Activated CD8-positive, alpha-beta memory T cell treated with anti-CD3 and anti-CD28 coated beads, Interleukin-2, amount 50 U/mL, for 48 hours (primary cell): Measurements from ENCODE around the gene TRAPPC12.

Experiments used
- DNase-seq: peaks from one replicate; pipeline ENCODE4 v3.0.0-alpha.2; 2020

The TRAPPC12 gene

GRCh38 chr2:3457524-3458395 is 78.3 kb downstream of the TRAPPC12 start:
- DNase-seq: peak; percentile 40

GRCh38 chr2:3458396-3459184 is 79.1 kb downstream of the TRAPPC12 start:
- DNase-seq: no peak

DNA sequence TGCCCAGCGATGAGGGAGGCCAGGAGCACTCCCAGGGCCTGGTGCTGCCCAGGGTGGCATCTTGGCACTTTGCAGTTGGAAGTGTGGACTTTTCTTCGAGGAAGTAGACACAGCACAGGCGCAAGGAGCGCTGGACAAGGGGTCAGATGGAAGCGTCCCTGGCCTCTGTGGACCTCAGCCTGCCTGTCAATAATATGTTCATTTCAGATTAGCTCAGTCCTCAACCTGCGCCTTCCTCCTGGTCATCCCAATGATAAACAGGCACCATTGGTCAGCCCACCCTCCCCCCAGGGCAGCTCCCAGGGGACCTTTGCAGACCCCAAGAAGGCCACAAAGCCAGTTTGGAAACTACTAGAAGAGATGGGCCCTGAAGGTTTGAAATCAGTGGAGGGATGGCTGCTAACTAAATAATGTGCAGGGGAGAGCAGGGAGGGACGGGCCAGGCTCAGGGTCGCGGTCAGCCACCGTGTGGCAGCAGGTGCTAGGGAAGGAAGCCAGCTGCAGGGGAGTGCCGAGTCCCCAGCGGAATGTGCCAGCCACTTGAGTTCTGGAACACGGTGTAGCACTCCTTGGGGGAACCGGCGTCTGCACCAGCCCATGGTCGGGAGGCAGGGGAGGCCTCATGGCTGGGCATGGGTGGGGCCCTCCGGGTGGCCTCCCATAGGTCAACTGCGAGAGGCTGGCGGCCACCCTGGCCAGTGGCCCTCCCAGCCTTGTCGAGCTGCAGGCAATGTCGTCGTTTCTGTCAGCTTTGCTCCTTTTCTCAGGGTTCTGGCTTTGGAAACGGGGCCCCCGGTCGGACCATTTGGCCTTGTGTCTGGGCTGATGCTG is 79.9 kb downstream of the TRAPPC12 start:
- peak; percentile 43 for DNase-seq

DNA sequence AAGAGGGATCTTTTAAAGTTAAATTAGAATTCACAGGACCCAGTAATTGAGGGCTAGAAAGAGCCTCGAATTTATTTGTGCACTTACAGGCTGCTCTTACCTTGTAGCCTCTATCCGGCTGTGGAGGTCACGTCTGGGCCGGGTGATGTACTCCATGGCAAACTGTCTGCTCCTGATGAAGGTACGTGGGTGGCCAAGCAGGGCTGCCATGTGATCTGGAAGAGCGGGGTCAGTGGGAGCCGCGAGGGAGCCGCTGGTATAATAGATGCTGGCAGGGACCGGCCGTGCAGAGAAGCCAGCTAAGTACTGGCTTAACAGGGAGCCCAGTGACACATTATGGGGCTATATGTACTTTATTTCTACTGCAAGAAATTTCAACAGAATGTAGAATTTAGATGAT is 80.7 kb downstream of the TRAPPC12 start:
- peak; percentile 37 for DNase-seq

GRCh38 chr2:3460831-3461800 is 81.6 kb downstream of the TRAPPC12 start:
- peak; percentile 48 for DNase-seq

GRCh38 chr2:3461801-3462492 is 82.5 kb downstream of the TRAPPC12 start:
- DNase-seq: peak; percentile 47

GRCh38 chr2:3462493-3463104 is 83.1 kb downstream of the TRAPPC12 start:
- DNase-seq: no peak

DNA sequence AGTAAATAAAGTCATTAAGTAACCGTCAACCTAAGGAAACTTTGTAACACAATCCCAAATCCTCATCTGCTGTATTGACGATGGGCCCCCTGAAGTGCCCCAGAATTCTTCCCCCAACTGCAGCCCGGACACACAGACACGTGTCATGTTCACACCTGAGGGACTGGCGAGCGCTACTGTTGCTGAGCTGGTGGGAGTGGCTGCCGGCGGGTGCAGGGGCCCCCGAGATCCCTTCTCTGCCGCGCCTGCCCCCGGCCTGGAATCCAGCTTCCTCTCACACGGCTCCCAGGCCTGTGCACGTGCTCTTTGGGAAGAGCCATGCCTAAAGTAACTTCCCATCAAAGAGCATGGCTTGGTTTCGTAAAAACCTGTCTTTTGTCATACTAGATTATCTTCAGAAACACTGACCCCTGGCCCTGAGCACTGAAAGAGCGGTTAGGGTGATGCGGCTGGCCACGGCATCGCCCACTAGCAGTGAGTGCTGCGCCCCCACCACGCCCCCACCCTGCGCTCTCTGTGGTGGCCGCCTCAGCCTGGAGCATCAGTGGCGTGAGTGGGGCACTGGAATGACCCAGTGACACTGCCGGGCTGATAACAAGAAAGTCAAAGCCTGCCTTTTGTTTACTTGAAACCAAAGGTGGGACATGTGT is 83.8 kb downstream of the TRAPPC12 start:
- no peak for DNase-seq

- DNase-seq: no peak
Measured at GRCh38 chr2:3463944-3464343, 84.5 kb downstream of the TRAPPC12 start.

DNA sequence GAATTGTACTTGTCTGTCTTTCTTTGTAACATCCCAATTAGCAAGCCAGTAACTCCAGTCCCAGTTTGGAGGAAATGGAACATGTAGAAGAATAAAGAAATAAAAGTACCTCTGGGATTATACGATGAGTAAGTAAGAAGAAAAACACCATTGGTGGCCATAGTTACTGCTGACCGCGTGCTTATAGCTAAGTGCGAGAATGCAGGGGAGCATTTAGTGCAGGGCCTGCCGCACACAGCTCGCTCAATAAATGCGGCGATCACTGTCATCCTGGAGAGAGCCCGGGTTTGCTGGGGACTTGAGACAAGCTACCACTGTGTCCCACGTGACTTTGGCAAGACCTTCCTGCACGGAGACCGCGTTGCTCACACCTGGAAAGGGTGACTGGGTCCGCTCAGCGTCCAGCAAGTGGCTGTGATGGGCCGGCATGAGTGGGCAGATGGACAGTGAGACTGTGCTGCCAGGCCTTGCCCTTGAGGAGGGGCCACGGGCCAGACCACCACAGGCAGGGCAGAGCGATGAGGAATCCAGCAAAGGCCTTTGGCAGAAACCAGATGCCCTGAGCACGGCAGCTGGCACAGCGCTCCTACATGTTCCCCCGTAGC is 85.0 kb downstream of the TRAPPC12 start:
- no peak for DNase-seq

- no peak for DNase-seq
Measured at GRCh38 chr2:3465328-3465727, 85.8 kb downstream of the TRAPPC12 start.

DNA sequence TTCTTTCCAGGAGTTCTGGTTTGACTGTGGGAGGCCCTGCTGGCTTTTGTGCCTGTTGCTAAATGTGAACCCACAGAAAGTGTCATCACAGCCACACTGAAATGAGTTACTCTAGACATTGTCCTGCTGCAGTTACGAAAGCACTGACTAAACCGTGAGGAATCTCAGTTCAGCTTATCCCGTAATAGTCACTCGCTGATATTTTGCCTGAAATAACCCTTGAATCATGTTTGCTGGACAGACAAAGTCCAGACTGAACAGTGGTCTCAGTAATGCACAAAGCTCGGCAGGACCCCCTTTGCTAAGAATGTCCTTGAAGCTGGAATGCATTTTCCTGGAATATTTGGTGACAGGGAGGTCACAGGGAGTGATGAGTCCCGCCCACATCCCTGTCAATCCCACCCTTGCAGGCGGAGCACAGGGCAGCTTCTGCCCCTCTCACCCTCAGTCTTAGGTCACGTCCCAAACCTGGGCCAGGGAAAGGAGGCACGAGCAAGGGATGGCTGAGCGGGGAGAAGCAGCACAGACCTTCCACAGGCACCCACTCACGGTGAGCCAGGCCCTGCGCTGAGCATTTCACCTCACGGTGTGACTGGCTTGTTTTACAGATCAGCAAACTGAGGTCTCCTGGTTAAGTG is 86.5 kb downstream of the TRAPPC12 start:
- DNase-seq: no peak

GRCh38 chr2:3466482-3466863 is 87.0 kb downstream of the TRAPPC12 start:
- DNase-seq: no peak

- DNase-seq: no peak
Measured at GRCh38 chr2:3466966-3467365, 87.5 kb downstream of the TRAPPC12 start.

- DNase-seq: no peak
Measured at GRCh38 chr2:3467654-3468053, 88.2 kb downstream of the TRAPPC12 start.

DNA sequence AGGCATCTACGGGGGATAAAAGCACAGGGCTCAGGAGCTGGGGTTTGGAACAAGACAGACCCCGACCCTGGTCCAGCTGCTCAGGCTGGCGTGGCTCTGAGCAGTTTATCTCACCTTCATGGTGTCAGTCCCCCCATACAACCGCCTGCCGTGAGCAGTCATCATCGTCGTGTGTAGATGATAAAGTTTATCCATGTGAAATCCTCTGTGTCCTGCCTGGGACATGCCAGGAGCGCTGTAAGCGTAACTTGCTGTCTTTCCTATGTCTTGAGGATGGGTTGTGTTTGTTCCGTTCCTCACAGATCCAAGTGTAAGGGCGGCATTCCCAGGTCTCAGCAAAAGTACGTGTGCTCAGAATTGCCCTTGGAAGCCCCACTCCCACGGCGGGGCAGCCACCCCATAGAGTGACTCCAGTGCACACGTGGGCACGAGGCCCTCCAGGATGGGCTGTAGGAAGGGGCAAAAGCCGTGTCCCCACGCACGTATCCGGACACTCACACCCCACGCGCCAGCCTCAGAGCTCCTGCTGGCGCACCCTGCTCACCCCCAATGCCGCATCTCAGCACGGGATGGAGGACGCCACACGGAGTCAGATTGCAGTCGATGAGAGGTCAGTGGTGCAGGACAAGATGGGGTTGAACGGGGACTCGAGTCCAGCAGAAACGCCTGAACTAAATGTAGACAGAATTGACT is 88.9 kb downstream of the TRAPPC12 start:
- DNase-seq: no peak

GRCh38 chr2:3469486-3469885 is 90.0 kb downstream of the TRAPPC12 start:
- DNase-seq: no peak

- DNase-seq: no peak
Measured at GRCh38 chr2:3470166-3470651, 90.7 kb downstream of the TRAPPC12 start.
